ENCODE results near the gene PERM1. TPM values are rescaled to one million over a fixed set of nuclear protein-coding genes. Genes with fewer than 3 reads are reported as not detected.
A peak's percentile ranks its signal among the peaks of the same experiment; 100 is the strongest.

The PERM1 gene
- total and polyA plus RNA-seq, 9 of the 15 experiments (the other 6 are each of a cell fraction or from before 2014, with no cell fraction given): not detected

- TF ChIP-seq ZBTB43 (CRISPR knock-in tag; IDR thresholded peaks at IDR 0.05) (0 out of 2 replicates have a peak, but pooled peaks have one; percentile 60), DIDO1 (tag; IDR thresholded peaks at IDR 0.05; ENCODE audit: low read depth) (peak; percentile 49; the same call in 1 of the 2 replicates), ARNT (IDR thresholded peaks at IDR 0.05) (peak in 1 of 2 experiments; percentile 84; a peak in 2 of 4 replicates), ZFP30 (CRISPR knock-in tag; IDR thresholded peaks at IDR 0.05; ENCODE audit: borderline replicate concordance) (no peak), CBX3 (IDR thresholded peaks at IDR 0.05; ENCODE audit: borderline replicate concordance in 1 of 2, low read length in 2 of 2) (peak in 1 of 2 experiments; percentile 59; a peak in 1 of 3 replicates), TCF7 (IDR thresholded peaks at IDR 0.05; ENCODE audit: borderline replicate concordance) (no peak), RHOXF2B (CRISPR knock-in tag; conservative IDR thresholded peaks at IDR 0.05) (no peak), TAF9B (IDR thresholded peaks at IDR 0.05; ENCODE audit: partially characterized antibody) (peak; percentile 93), ESRRB (CRISPR knock-in tag; IDR thresholded peaks at IDR 0.05; ENCODE audit: borderline replicate concordance) (0 out of 2 replicates have a peak, but pooled peaks have one; percentile 40), MEF2D (tag; conservative IDR thresholded peaks at IDR 0.05; ENCODE audit: low read depth) (peak; percentile 20; the same call in 1 of the 2 replicates), JUND (IDR thresholded peaks at IDR 0.05; ENCODE audit: borderline replicate concordance, low read depth, low read length) (peak; percentile 51; the same call in 1 of the 2 replicates), JUND (tag; IDR thresholded peaks at IDR 0.05; ENCODE audit: borderline replicate concordance, low read depth, low read length) (no peak; the same call in 2 of the 3 replicates), FOXP1 (CRISPR knock-in tag; IDR thresholded peaks at IDR 0.05) (0 out of 2 replicates have a peak, but pooled peaks have one; percentile 79), FOXA3 (CRISPR knock-in tag; conservative IDR thresholded peaks at IDR 0.05 in 1 of 2, IDR thresholded peaks at IDR 0.05 in 1 of 2) (0 out of 4 replicates have a peak, but pooled peaks of 1 of the 2 experiments have one; percentile 16), SREBF2 (CRISPR knock-in tag; IDR thresholded peaks at IDR 0.05) (no peak), SMAD1 (IDR thresholded peaks at IDR 0.05; ENCODE audit: low read depth, low read length, partially characterized antibody) (no peak), THRAP3 (IDR thresholded peaks at IDR 0.05; ENCODE audit: borderline replicate concordance) (0 out of 2 replicates have a peak, but pooled peaks have one; percentile 53), ZEB2 (IDR thresholded peaks at IDR 0.05) (peak; percentile 60; the same call in 1 of the 2 replicates), ZBTB49 (CRISPR knock-in tag; IDR thresholded peaks at IDR 0.05; ENCODE audit: borderline replicate concordance) (peak; percentile 82; the same call in 1 of the 2 replicates), CEBPB (tag; IDR thresholded peaks at IDR 0.05) (peak; percentile 37; the same call in 1 of the 2 replicates), ZNF184 (CRISPR knock-in tag; IDR thresholded peaks at IDR 0.05) (no peak), MCM2 (IDR thresholded peaks at IDR 0.05; ENCODE audit: low read depth) (no peak), RBM39 (optimal IDR thresholded peaks at IDR 0.05; ENCODE audit: low read depth, low read length) (no peak), ATF1 (CRISPR knock-in tag; IDR thresholded peaks at IDR 0.05) (peak; percentile 5; the same call in 1 of the 2 replicates), ATF1 (tag; IDR thresholded peaks at IDR 0.05) (peak; percentile 90), HDAC3 (IDR thresholded peaks at IDR 0.05; ENCODE audit: borderline replicate concordance, partially characterized antibody) (no peak)
These were observed 31.4 kb upstream of the PERM1 start, which contains the start of gene ISG15 (continued) for GRCh38 chr1:1013105-1013921.

Data from K562 (cell line).